H9 (cell line): Measurements from ENCODE around the gene ITPKB. TPM values are rescaled to one million over a fixed set of nuclear protein-coding genes. Genes with fewer than 3 reads are reported as not detected.

Experiments
- DNase-seq: peaks from one replicate; pipeline ENCODE4 v3.0.0-alpha.2; 2017
- H2AFZ ChIP-seq: one replicate; pipeline ENCODE4 v1.6.1; 2013; ENCODE audit warnings: mild to moderate bottlenecking, low read length, control low read depth, moderate library complexity
- H2AK5ac ChIP-seq: 2 replicates; pipeline ENCODE4 v1.6.1; 2013; ENCODE audit warnings: low read length, control low read depth, mixed read lengths; ENCODE audit not compliant: insufficient read length
- H2BK120ac ChIP-seq: one replicate; pipeline ENCODE4 v1.6.1; 2013; ENCODE audit warnings: low read depth, mild to moderate bottlenecking, low read length, control low read depth, inconsistent platforms; ENCODE audit not compliant: poor library complexity, severe bottlenecking
- H2BK12ac ChIP-seq: 2 replicates; pipeline ENCODE4 v1.6.1; 2013; ENCODE audit warnings: low read length, control low read depth, mixed read lengths, low read depth; ENCODE audit not compliant: insufficient read length
- H2BK15ac ChIP-seq: 2 replicates; pipeline ENCODE4 v1.6.1; 2013; ENCODE audit warnings: low read depth, low read length, control low read depth
- H2BK20ac ChIP-seq: one replicate; pipeline ENCODE4 v1.6.1; 2013; ENCODE audit warnings: low read depth, mild to moderate bottlenecking, low read length, control low read depth, inconsistent platforms; ENCODE audit not compliant: poor library complexity, severe bottlenecking
- H2BK5ac ChIP-seq: 2 replicates; pipeline ENCODE4 v1.6.1; 2013; ENCODE audit warnings: low read length, control low read depth, mixed read lengths; ENCODE audit not compliant: insufficient read length
- H3K14ac ChIP-seq: 2 replicates; pipeline ENCODE4 v1.6.1; 2013; ENCODE audit warnings: low read length, control low read depth; ENCODE audit not compliant: insufficient read depth
- H3K18ac ChIP-seq: 2 replicates; pipeline ENCODE4 v1.6.1; 2013; ENCODE audit warnings: low read depth, mild to moderate bottlenecking, mixed read lengths, low read length, control low read depth; ENCODE audit not compliant: insufficient read length
- H3K23ac ChIP-seq: 2 replicates; pipeline ENCODE4 v1.6.1; 2013; ENCODE audit warnings: low read length, control low read depth, mixed read lengths, low read depth; ENCODE audit not compliant: insufficient read length
- H3K23me2 ChIP-seq: 2 replicates; pipeline ENCODE4 v1.6.1; 2013; ENCODE audit warnings: low read depth, mild to moderate bottlenecking, mixed read lengths, low read length, control low read depth; ENCODE audit not compliant: insufficient read length, poor library complexity, severe bottlenecking
- H3K27ac ChIP-seq: 2 replicates; pipeline ENCODE4 v1.5.1; 2013; ENCODE audit warnings: low read length, control low read depth, mixed read lengths, low read depth; ENCODE audit not compliant: insufficient read length
- H3K27me3 ChIP-seq: 2 replicates; pipeline ENCODE4 v1.6.1; 2013; ENCODE audit warnings: low read length, control low read depth, inconsistent platforms; ENCODE audit not compliant: insufficient read depth
- H3K4ac ChIP-seq: 2 replicates; pipeline ENCODE4 v1.6.1; 2013; ENCODE audit warnings: low read depth, mild to moderate bottlenecking, control low read depth, inconsistent platforms, low read length, moderate library complexity
- H3K4me1 ChIP-seq: 2 replicates; pipeline ENCODE4 v1.6.1; 2013; ENCODE audit warnings: low read length, control low read depth, inconsistent platforms; ENCODE audit not compliant: insufficient read depth
- H3K4me2 ChIP-seq: 2 replicates; pipeline ENCODE4 v1.6.1; 2013; ENCODE audit warnings: low read length, control low read depth, mixed read lengths; ENCODE audit not compliant: insufficient read length, insufficient read depth
- H3K56ac ChIP-seq: 2 replicates; pipeline ENCODE4 v1.6.1; 2013; ENCODE audit warnings: low read depth, mild to moderate bottlenecking, mixed read lengths, low read length, control low read depth; ENCODE audit not compliant: insufficient read length
- H3K79me1 ChIP-seq: 2 replicates; pipeline ENCODE4 v1.6.1; 2013; ENCODE audit warnings: low read depth, mild to moderate bottlenecking, moderate library complexity, low read length, control low read depth, inconsistent platforms; ENCODE audit not compliant: insufficient read depth, poor library complexity, severe bottlenecking
- H3K79me2 ChIP-seq: 2 replicates; pipeline ENCODE4 v1.6.1; 2013; ENCODE audit warnings: low read length, control low read depth, inconsistent platforms; ENCODE audit not compliant: insufficient read depth
- H3K9ac ChIP-seq: 2 replicates; pipeline ENCODE4 v1.6.1; 2013; ENCODE audit warnings: low read length, control low read depth, mixed read lengths; ENCODE audit not compliant: insufficient read length; ENCODE audit errors: extremely low read depth
- H3K9me3 ChIP-seq: one replicate; pipeline ENCODE4 v1.6.1; 2013; ENCODE audit warnings: low read depth, low read length, inconsistent platforms; ENCODE audit not compliant: control insufficient read depth
- H3T11ph ChIP-seq: one replicate; pipeline ENCODE4 v1.6.1; 2013; ENCODE audit warnings: mild to moderate bottlenecking, low read length, control low read depth, inconsistent platforms
- H4K20me1 ChIP-seq: one replicate; pipeline ENCODE4 v1.6.1; 2013; ENCODE audit not compliant: control insufficient read depth, insufficient read length, insufficient read depth
- H4K5ac ChIP-seq: 2 replicates; pipeline ENCODE4 v1.6.1; 2013; ENCODE audit warnings: low read depth, mild to moderate bottlenecking, mixed read lengths, low read length, control low read depth; ENCODE audit not compliant: insufficient read length
- H4K8ac ChIP-seq: replicated peaks from 2 replicates; pipeline ENCODE4 v1.6.1; 2013; ENCODE audit warnings: low read length, control low read depth, mixed read lengths, low read depth; ENCODE audit not compliant: insufficient read length
- H4K91ac ChIP-seq: 2 replicates; pipeline ENCODE4 v1.6.1; 2013; ENCODE audit warnings: low read depth, mild to moderate bottlenecking, moderate library complexity, mixed read lengths, low read length, control low read depth; ENCODE audit not compliant: insufficient read length
- H3K27ac Mint-ChIP-seq, 3 experiments: 2 replicates in 2 of 3; 3 replicates in 1 of 3; pipeline ENCODE4 v1.8.0; 2020 to 2021; ENCODE audit warnings: mixed read lengths in 3 of 3, mild to moderate bottlenecking in 1 of 3, moderate library complexity in 1 of 3
- H3K27me3 Mint-ChIP-seq: 2 replicates; pipeline ENCODE4 v1.8.0; 2021; ENCODE audit warnings: low read depth, mild to moderate bottlenecking, moderate library complexity, mixed read lengths
- H3K36me3 Mint-ChIP-seq, 3 experiments: 2 replicates in 2 of 3; 3 replicates in 1 of 3; pipeline ENCODE4 v1.8.0; 2020 to 2021; ENCODE audit warnings: low read depth in 3 of 3, mixed read lengths in 3 of 3; ENCODE audit not compliant: insufficient read depth in 1 of 3
- H3K4me1 Mint-ChIP-seq, 2 experiments: 2 replicates each; pipeline ENCODE4 v1.8.0; 2020; ENCODE audit warnings: mixed read lengths in 2 of 2
- H3K4me3 Mint-ChIP-seq, 2 experiments: 2 replicates in 1 of 2; 3 replicates in 1 of 2; pipeline ENCODE4 v1.8.0; 2020 to 2021; ENCODE audit warnings: mild to moderate bottlenecking in 2 of 2, mixed read lengths in 2 of 2, moderate library complexity in 1 of 2
- H3K9me3 Mint-ChIP-seq, 2 experiments: 2 replicates in 1 of 2; 3 replicates in 1 of 2; pipeline ENCODE4 v1.8.0; 2020; ENCODE audit warnings: mild to moderate bottlenecking in 2 of 2, mixed read lengths in 2 of 2, moderate library complexity in 1 of 2
- CTCF ChIP-seq: fragments of 200-600 bp; sonication (generic); conservative IDR thresholded peaks from 3 replicates; pipeline ENCODE4 v1.8.0; 2021; ENCODE audit warnings: antibody characterized with exemption, mild to moderate bottlenecking
- WGBS: extraction: QIAGEN DNeasy Blood & Tissue Kit; methylation state at CpG from one replicate; pipeline ENCODE4 v1.1.7; 2013; ENCODE audit warnings: missing lambda C conversion rate, low lambda C conversion rate, mixed read lengths; ENCODE audit not compliant: insufficient read length; ENCODE audit errors: extremely low coverage; 5-methylcytosine and 5-hydroxymethylcytosine counted together
- total RNA-seq: library from RNA; stranded (reverse); gene quantifications from 2 replicates; pipeline ENCODE4 v1.2.1, GENCODE V29; 2021

The ITPKB gene
- total RNA-seq, 1 experiment from 2014 or later: 3.8 TPM

- H2BK5ac ChIP-seq: no peak overlapping the region
- no peak overlapping the region for H3T11ph ChIP-seq
- WGBS: no CpG with 5 or more reads among the region's 10 CpGs
- no peaks in the 10 kb centered on the region for H4K20me1 ChIP-seq
- H3K4ac ChIP-seq: no peak overlapping the region
- no peak for DNase-seq
- Mint-ChIP-seq H3K36me3 (no peaks in the 10 kb centered on the region; a peak in 1 of 7 replicates), H3K27me3 (peaks cover 10% of the 10 kb centered on the region), H3K4me1 (peaks cover 3 to 4% of the 10 kb centered on the region in 2 experiments; a peak in 2 of 4 replicates), H3K4me3 (no peak overlapping the region), H3K27ac (no peak overlapping the region; a peak in 1 of 7 replicates), H3K9me3 (no peaks in the 10 kb centered on the region)
- no peak overlapping the region for H2BK15ac ChIP-seq
- H3K27ac ChIP-seq: no peak overlapping the region
- H3K4me1 ChIP-seq: peaks cover 3% of the 10 kb centered on the region; the same call in 1 of the 2 replicates
- no peak overlapping the region for H2BK12ac ChIP-seq
- no peak overlapping the region for H3K23ac ChIP-seq
- H3K56ac ChIP-seq: no peak overlapping the region
- no peak overlapping the region for H2BK20ac ChIP-seq
- no peak overlapping the region for H3K14ac ChIP-seq
- H3K9ac ChIP-seq: no peak overlapping the region
- H3K9me3 ChIP-seq: no peaks in the 10 kb centered on the region
- H4K5ac ChIP-seq: no peak overlapping the region
- no peak overlapping the region for H3K18ac ChIP-seq
- H2AK5ac ChIP-seq: no peak overlapping the region
- H2BK120ac ChIP-seq: no peak overlapping the region
- no peaks in the 10 kb centered on the region for H3K27me3 ChIP-seq
- no peaks in the 10 kb centered on the region for H3K23me2 ChIP-seq
- H3K79me1 ChIP-seq: no peaks in the 10 kb centered on the region
- H3K79me2 ChIP-seq: no peaks in the 10 kb centered on the region
- no peak overlapping the region for H3K4me2 ChIP-seq
- H2AFZ ChIP-seq: no peak overlapping the region
- H4K8ac ChIP-seq: no peak overlapping the region
- no peak for TF ChIP-seq CTCF
- no peak overlapping the region for H4K91ac ChIP-seq
Measured at GRCh38 chr1:226779561-226779960, 40.5 kb upstream of the ITPKB start.
